Measurements from ENCODE around the gene EIF2B2. TPM values are rescaled to one million over a fixed set of nuclear protein-coding genes. Genes with fewer than 3 reads are reported as not detected.

The EIF2B2 gene
- total RNA-seq, 1 donor from 2014 or later: 37.7 TPM

GRCh38 chr14:74985028-74985310, 17.8 kb upstream of the EIF2B2 start:
- FAIRE-seq: no peak
- no peak overlapping the region for H3K27ac ChIP-seq (ENCODE audit: low read depth, low read length)
- H3K36me3 ChIP-seq (ENCODE audit: insufficient read depth, low read length): no peaks in the 10 kb centered on the region
- no peak overlapping the region for H3K9ac ChIP-seq (ENCODE audit: low read length)
- Mint-ChIP-seq H3K4me3 (ENCODE audit: unreplicated experiment) (no peak overlapping the region), H3K4me1 (ENCODE audit: low read depth, unreplicated experiment) (peaks cover 15% of the 10 kb centered on the region), H3K9me3 (ENCODE audit: unreplicated experiment) (no peaks in the 10 kb centered on the region), H3K27ac (ENCODE audit: unreplicated experiment) (no peak overlapping the region), H3K36me3 (ENCODE audit: low read depth, unreplicated experiment) (no peaks in the 10 kb centered on the region), H3K27me3 (ENCODE audit: low read depth, unreplicated experiment) (no peaks in the 10 kb centered on the region)
- no peaks in the 10 kb centered on the region for H3K9me3 ChIP-seq (ENCODE audit: insufficient read depth, low read depth, low read length)
- no peak overlapping the region for H3K4me2 ChIP-seq (ENCODE audit: low read length)
- H2AFZ ChIP-seq (ENCODE audit: low read depth, low read length): no peak overlapping the region
- no peak overlapping the region for H3K4me3 ChIP-seq (ENCODE audit: insufficient read depth, low read depth, low read length)
- peaks cover 25% of the 10 kb centered on the region for H3K4me1 ChIP-seq (ENCODE audit: insufficient read depth, low read length)
- H4K20me1 ChIP-seq (ENCODE audit: insufficient read depth, low read length): no peaks in the 10 kb centered on the region
- H3K79me2 ChIP-seq (ENCODE audit: insufficient read depth, low read length): no peaks in the 10 kb centered on the region
- TF ChIP-seq CTCF (IDR thresholded peaks at IDR 0.05; ENCODE audit: insufficient read depth, low read depth, low read length) (no peak), EZH2 (IDR thresholded peaks at IDR 0.05; ENCODE audit: insufficient read depth, low read length) (no peak)
- DNase-seq (ENCODE audit: low read depth): no peak
- no peaks in the 10 kb centered on the region for H3K27me3 ChIP-seq (ENCODE audit: insufficient read depth, low read length)

GRCh38 chr14:74985806-74986205, 16.9 kb upstream of the EIF2B2 start:
- Histone ChIP-seq H3K4me3 (ENCODE audit: insufficient read depth, low read depth, low read length) (no peak overlapping the region), H3K4me2 (ENCODE audit: low read length) (no peak overlapping the region), H3K79me2 (ENCODE audit: insufficient read depth, low read length) (no peaks in the 10 kb centered on the region), H3K27me3 (ENCODE audit: insufficient read depth, low read length) (no peaks in the 10 kb centered on the region), H2AFZ (ENCODE audit: low read depth, low read length) (no peak overlapping the region), H3K36me3 (ENCODE audit: insufficient read depth, low read length) (no peaks in the 10 kb centered on the region), H3K9me3 (ENCODE audit: insufficient read depth, low read depth, low read length) (no peaks in the 10 kb centered on the region), H3K27ac (ENCODE audit: low read depth, low read length) (no peak overlapping the region), H3K4me1 (ENCODE audit: insufficient read depth, low read length) (peaks cover 17% of the 10 kb centered on the region), H4K20me1 (ENCODE audit: insufficient read depth, low read length) (no peaks in the 10 kb centered on the region), H3K9ac (ENCODE audit: low read length) (no peak overlapping the region)
- Mint-ChIP-seq H3K9me3 (ENCODE audit: unreplicated experiment) (no peaks in the 10 kb centered on the region), H3K36me3 (ENCODE audit: low read depth, unreplicated experiment) (no peaks in the 10 kb centered on the region), H3K4me1 (ENCODE audit: low read depth, unreplicated experiment) (peaks cover 15% of the 10 kb centered on the region), H3K27ac (ENCODE audit: unreplicated experiment) (no peak overlapping the region), H3K4me3 (ENCODE audit: unreplicated experiment) (no peak overlapping the region), H3K27me3 (ENCODE audit: low read depth, unreplicated experiment) (no peaks in the 10 kb centered on the region)
- DNase-seq (ENCODE audit: low read depth) (no peak), FAIRE-seq (no peak)
- no peak for TF ChIP-seq EZH2 (IDR thresholded peaks at IDR 0.05; ENCODE audit: insufficient read depth, low read length)
- no peak for TF ChIP-seq CTCF (IDR thresholded peaks at IDR 0.05; ENCODE audit: insufficient read depth, low read depth, low read length)

- FAIRE-seq (peak; percentile 34), DNase-seq (ENCODE audit: low read depth) (peak; percentile 44)
- peak overlapping the region; percentile 37 for H3K27ac ChIP-seq (ENCODE audit: low read depth, low read length)
- TF ChIP-seq CTCF (IDR thresholded peaks at IDR 0.05; ENCODE audit: insufficient read depth, low read depth, low read length) (no peak), EZH2 (IDR thresholded peaks at IDR 0.05; ENCODE audit: insufficient read depth, low read length) (no peak)
- no peaks in the 10 kb centered on the region for H3K79me2 ChIP-seq (ENCODE audit: insufficient read depth, low read length)
- Mint-ChIP-seq H3K4me1 (ENCODE audit: low read depth, unreplicated experiment) (peaks cover 11% of the 10 kb centered on the region), H3K4me3 (ENCODE audit: unreplicated experiment) (no peak overlapping the region), H3K27me3 (ENCODE audit: low read depth, unreplicated experiment) (no peaks in the 10 kb centered on the region), H3K36me3 (ENCODE audit: low read depth, unreplicated experiment) (no peaks in the 10 kb centered on the region), H3K27ac (ENCODE audit: unreplicated experiment) (peak overlapping the region; percentile 34), H3K9me3 (ENCODE audit: unreplicated experiment) (no peaks in the 10 kb centered on the region)
- H4K20me1 ChIP-seq (ENCODE audit: insufficient read depth, low read length): no peaks in the 10 kb centered on the region
- no peak overlapping the region for H3K4me3 ChIP-seq (ENCODE audit: insufficient read depth, low read depth, low read length)
- H3K9ac ChIP-seq (ENCODE audit: low read length): no peak overlapping the region
- H3K4me2 ChIP-seq (ENCODE audit: low read length): no peak overlapping the region
- H3K36me3 ChIP-seq (ENCODE audit: insufficient read depth, low read length): no peaks in the 10 kb centered on the region
- H3K9me3 ChIP-seq (ENCODE audit: insufficient read depth, low read depth, low read length): no peaks in the 10 kb centered on the region
- no peaks in the 10 kb centered on the region for H3K27me3 ChIP-seq (ENCODE audit: insufficient read depth, low read length)
- H3K4me1 ChIP-seq (ENCODE audit: insufficient read depth, low read length): peaks cover 6% of the 10 kb centered on the region
- no peak overlapping the region for H2AFZ ChIP-seq (ENCODE audit: low read depth, low read length)
These were observed 14.6 kb upstream of the EIF2B2 start for GRCh38 chr14:74988131-74988530.

Data from astrocyte (in vitro differentiated cells and primary cell).